Ascending aorta (tissue), 2 donors: ENCODE measurements around the gene METTL1. TPM values are rescaled to one million over a fixed set of nuclear protein-coding genes. Genes with fewer than 3 reads are reported as not detected.

Experiments
- DNase-seq, 2 donors: peaks; one replicate each; pipeline ENCODE4 v3.0.0-alpha.2; 2019; ENCODE audit warnings: low spot score in 2 of 2
- H3K27ac ChIP-seq, 2 donors: fragments of 200-600 bp; sonication (generic); one replicate each; pipeline ENCODE4 v1.5.1; 2016 to 2017; ENCODE audit warnings: mild to moderate bottlenecking in 1 of 2
- H3K27me3 ChIP-seq: fragments of 200-600 bp; sonication (generic); one replicate; pipeline ENCODE4 v1.5.1; 2017
- H3K36me3 ChIP-seq, 2 donors: fragments of 200-600 bp; sonication (generic); one replicate each; pipeline ENCODE4 v1.5.1; 2016
- H3K4me1 ChIP-seq, 2 donors: fragments of 200-600 bp; sonication (generic); one replicate each; pipeline ENCODE4 v1.5.1; 2016 to 2017; ENCODE audit warnings: mild to moderate bottlenecking in 1 of 2
- H3K4me3 ChIP-seq, 2 donors: fragments of 200-600 bp; sonication (generic); one replicate each; pipeline ENCODE4 v1.5.1; 2016 to 2017; ENCODE audit warnings: mild to moderate bottlenecking in 1 of 2
- H3K9me3 ChIP-seq, 2 donors: fragments of 200-600 bp; sonication (generic); one replicate each; pipeline ENCODE4 v1.5.1; 2016
- intact Hi-C: fragments of 100-400 bp; cut with DNase I; formaldehyde crosslinking; loops from one replicate; pipeline ENCODE4 v1.15.1; 2023
- total RNA-seq: library from RNA; depleted of rRNA; stranded (reverse); fragments of >200 nt; gene quantifications from one replicate; pipeline ENCODE4 v1.1.0, GENCODE V29; 2016
- TF ChIP-seq, protein P1 (sequence below), 3 experiments: fragments of 200-600 bp in 2 of 3; fragments of 450-650 bp in 1 of 3; sonication (generic) in 2 of 3; IDR thresholded peaks; one replicate each; pipeline ENCODE4 v1.5.1; 2016 to 2019; ENCODE audit warnings: antibody characterized with exemption in 3 of 3, mild to moderate bottlenecking in 1 of 3, moderate library complexity in 1 of 3

Gene METTL1
- total RNA-seq, 1 donor from 2014 or later = 29.8 TPM

- Histone ChIP-seq H3K9me3 (no peaks in the 10 kb centered on the region), H3K4me3 (no peak overlapping the region), H3K27ac (no peak overlapping the region), H3K36me3 (peaks cover 39 to 58% of the 10 kb centered on the region in 2 donors), H3K4me1 (peaks cover 0 to 4% of the 10 kb centered on the region in 2 donors), H3K27me3 (no peaks in the 10 kb centered on the region)
- intact Hi-C loops = no loop called here
- TF ChIP-seq, protein P1, sequence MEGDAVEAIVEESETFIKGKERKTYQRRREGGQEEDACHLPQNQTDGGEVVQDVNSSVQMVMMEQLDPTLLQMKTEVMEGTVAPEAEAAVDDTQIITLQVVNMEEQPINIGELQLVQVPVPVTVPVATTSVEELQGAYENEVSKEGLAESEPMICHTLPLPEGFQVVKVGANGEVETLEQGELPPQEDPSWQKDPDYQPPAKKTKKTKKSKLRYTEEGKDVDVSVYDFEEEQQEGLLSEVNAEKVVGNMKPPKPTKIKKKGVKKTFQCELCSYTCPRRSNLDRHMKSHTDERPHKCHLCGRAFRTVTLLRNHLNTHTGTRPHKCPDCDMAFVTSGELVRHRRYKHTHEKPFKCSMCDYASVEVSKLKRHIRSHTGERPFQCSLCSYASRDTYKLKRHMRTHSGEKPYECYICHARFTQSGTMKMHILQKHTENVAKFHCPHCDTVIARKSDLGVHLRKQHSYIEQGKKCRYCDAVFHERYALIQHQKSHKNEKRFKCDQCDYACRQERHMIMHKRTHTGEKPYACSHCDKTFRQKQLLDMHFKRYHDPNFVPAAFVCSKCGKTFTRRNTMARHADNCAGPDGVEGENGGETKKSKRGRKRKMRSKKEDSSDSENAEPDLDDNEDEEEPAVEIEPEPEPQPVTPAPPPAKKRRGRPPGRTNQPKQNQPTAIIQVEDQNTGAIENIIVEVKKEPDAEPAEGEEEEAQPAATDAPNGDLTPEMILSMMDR (IDR thresholded peaks at IDR 0.05) = no peak
- DNase-seq = no peak
Measured at GRCh38 chr12:57811028-57811755, 39.3 kb upstream of the METTL1 start.

DNA sequence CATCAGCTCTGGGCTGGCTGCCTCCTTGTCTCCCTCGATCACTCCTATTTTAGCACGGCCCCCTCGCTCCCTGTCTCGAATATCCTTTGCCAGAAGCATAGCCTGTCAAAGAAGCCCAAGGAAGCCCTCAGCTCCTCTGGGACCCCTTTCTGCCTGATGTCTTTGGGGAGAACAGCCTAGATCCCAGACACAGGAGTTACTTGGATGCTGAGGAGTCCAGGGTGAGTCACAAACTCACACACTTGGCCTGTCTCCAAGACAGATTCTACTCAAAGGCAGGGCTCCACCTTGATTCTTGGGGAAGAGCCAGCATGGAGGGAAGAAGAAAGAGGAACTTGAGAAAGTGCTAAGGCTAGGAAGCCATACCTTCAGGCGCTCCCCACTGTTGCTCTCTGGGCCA lies 38.5 kb upstream of the METTL1 start:
- no peak overlapping the region for H3K27ac ChIP-seq
- intact Hi-C loops = no loop called here
- H3K4me1 ChIP-seq = no peaks in the 10 kb centered on the region
- TF ChIP-seq, protein P1 (IDR thresholded peaks at IDR 0.05) = no peak
- DNase-seq = no peak
- H3K36me3 ChIP-seq = peaks cover 46 to 60% of the 10 kb centered on the region in 2 donors
- no peak overlapping the region for H3K4me3 ChIP-seq
- no peaks in the 10 kb centered on the region for H3K27me3 ChIP-seq
- H3K9me3 ChIP-seq = no peaks in the 10 kb centered on the region

GRCh38 chr12:57809425-57809824 lies 37.5 kb upstream of the METTL1 start:
- peaks cover 49 to 69% of the 10 kb centered on the region in 2 donors for H3K36me3 ChIP-seq
- no peaks in the 10 kb centered on the region for H3K9me3 ChIP-seq
- TF ChIP-seq, protein P1 (IDR thresholded peaks at IDR 0.05) = no peak
- H3K27ac ChIP-seq = no peak overlapping the region
- H3K4me3 ChIP-seq = no peak overlapping the region
- no peak for DNase-seq
- H3K4me1 ChIP-seq = no peaks in the 10 kb centered on the region
- intact Hi-C loops = no loop called here
- H3K27me3 ChIP-seq = no peaks in the 10 kb centered on the region

- Histone ChIP-seq H3K36me3 (peaks cover 49 to 72% of the 10 kb centered on the region in 2 donors), H3K9me3 (no peaks in the 10 kb centered on the region), H3K27me3 (no peaks in the 10 kb centered on the region), H3K4me1 (peaks cover 2 to 3% of the 10 kb centered on the region in 2 donors), H3K4me3 (no peak overlapping the region), H3K27ac (no peak overlapping the region)
- no peak for DNase-seq
- intact Hi-C loops = no loop called here
- TF ChIP-seq, protein P1 (IDR thresholded peaks at IDR 0.05) = no peak
Measured at GRCh38 chr12:57808351-57808750, 36.4 kb upstream of the METTL1 start.

DNA sequence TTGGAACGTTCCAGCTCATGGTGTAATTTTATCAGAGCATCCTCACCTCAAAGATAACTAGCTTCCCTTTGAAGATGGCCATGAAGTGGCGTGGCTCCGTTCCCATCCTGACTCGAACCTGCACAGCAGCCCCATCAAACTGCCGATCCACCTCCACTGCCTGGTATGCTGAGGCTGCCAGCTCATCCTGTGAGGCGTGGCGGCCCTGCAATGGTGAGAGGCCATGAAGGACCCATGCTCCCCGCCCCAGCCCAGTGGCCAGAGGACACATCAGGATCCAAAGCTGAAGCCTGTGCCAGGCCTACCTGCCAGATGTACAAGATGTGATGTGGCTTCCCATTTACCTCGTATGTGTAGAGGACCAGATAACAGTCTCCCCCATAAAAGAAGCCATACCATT lies 35.4 kb upstream of the METTL1 start:
- Histone ChIP-seq H3K27me3 (no peaks in the 10 kb centered on the region), H3K36me3 (peaks cover 58 to 71% of the 10 kb centered on the region in 2 donors), H3K4me1 (peaks cover 3 to 4% of the 10 kb centered on the region in 2 donors), H3K9me3 (no peaks in the 10 kb centered on the region), H3K27ac (no peak overlapping the region), H3K4me3 (no peak overlapping the region)
- DNase-seq = no peak
- intact Hi-C loops = no loop called here
- TF ChIP-seq, protein P1 (IDR thresholded peaks at IDR 0.05) = no peak
